ENCODE measurements around the gene ANKRD13C.

The ANKRD13C gene

DNA sequence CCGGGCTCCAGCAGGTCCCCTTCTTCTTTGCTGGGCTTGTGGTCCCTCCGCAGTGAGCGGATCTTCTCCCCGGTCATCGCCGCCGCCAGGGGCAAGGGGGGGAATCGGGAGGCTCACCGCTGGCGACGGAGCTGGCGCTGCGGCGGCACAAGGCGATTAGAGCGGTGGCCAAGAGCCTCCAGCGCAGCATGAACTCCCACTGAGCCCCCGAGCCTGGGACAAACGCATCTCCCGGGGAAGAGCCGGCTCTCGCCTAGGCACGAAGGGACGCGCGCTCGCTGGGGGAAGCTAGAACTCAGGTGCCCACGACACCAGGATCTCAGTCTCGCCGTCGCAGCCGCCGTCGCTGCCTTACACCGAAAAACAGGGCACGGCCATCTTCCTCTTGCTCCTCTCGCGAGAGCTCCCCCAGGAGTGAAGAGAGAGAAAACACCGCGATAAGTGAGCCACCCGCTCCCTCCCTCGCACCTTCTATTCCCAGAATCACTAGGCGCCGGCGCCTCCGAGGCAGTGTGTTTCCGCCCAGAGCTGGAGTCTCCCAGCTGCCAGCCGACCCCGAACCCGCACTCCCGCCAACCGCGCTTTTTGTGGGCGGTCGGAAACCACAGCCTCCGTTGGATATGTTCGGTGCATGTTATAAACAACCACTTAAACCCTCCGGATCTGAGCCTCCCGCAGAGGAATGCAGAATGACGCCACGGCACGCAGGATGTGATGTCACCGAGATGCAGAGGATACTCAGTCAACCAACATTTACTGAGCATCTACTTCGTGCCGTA lies at the start of gene ANKRD13C:
ANKRD13C (minus strand) TSS at position 391 of the 779 bp plus-strand sequence; CDS start at position 77, 314 bp downstream.
- no peaks in the 10 kb centered on the region for H3K9me3 ChIP-seq (ENCODE audit: insufficient read depth, low read length)
- peaks cover 4% of the 10 kb centered on the region for H4K20me1 ChIP-seq (ENCODE audit: insufficient read depth, low read length)
- peak within 1 kb of the TSS; percentile 95 for H2AFZ ChIP-seq (ENCODE audit: low read depth, low read length)
- peak within 1 kb of the TSS; percentile 71 for H3K27ac ChIP-seq (ENCODE audit: low read length)
- H3K4me1 ChIP-seq (ENCODE audit: low read length) = peaks cover 17% of the 10 kb centered on the region
- H3K9ac ChIP-seq (ENCODE audit: low read length) = peak within 1 kb of the TSS; percentile 91
- peak within 1 kb of the TSS; percentile 92 for H3K4me2 ChIP-seq (ENCODE audit: low read length)
- H3K27me3 ChIP-seq (ENCODE audit: low read depth, low read length) = no peaks in the 10 kb centered on the region
- H3K79me2 ChIP-seq (ENCODE audit: low read length) = peaks cover 54% of the 10 kb centered on the region
- TF ChIP-seq EZH2phosphoT487 (IDR thresholded peaks at IDR 0.05; ENCODE audit: low read depth) (no peak), CTCF (IDR thresholded peaks at IDR 0.05; ENCODE audit: low read depth, low read length) (no peak)
- H3K4me3 ChIP-seq (ENCODE audit: low read length) = peak within 1 kb of the TSS; percentile 97
- no peaks in the 10 kb centered on the region for H3K36me3 ChIP-seq (replicated peaks; ENCODE audit: low read depth, low read length)

DNA sequence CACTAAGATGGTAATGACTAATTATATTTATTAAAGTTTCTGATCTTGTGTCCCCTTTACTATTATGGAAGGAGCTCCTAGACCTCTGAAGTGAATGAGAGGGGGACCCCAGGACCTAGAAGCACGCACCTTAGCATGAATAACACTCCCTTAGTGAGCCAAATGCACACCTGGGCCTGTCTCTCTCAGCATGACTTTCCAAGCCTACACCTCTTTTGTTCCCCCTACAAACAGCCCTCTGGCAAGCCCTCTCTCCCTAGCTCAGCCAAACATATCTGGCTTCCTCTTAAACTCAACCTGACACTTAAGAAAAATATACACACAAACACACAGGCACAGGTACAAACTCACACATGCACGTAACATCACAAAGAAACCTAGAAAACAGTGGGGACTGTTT lies 49.2 kb upstream of the ANKRD13C start:
- H3K4me1 ChIP-seq (ENCODE audit: low read length) = peaks cover 12% of the 10 kb centered on the region
- H3K4me3 ChIP-seq (ENCODE audit: low read length) = no peak overlapping the region
- no peak overlapping the region for H3K27ac ChIP-seq (ENCODE audit: low read length)
- TF ChIP-seq EZH2phosphoT487 (IDR thresholded peaks at IDR 0.05; ENCODE audit: low read depth) (no peak), CTCF (IDR thresholded peaks at IDR 0.05; ENCODE audit: low read depth, low read length) (no peak)
- H3K9ac ChIP-seq (ENCODE audit: low read length) = no peak overlapping the region
- no peaks in the 10 kb centered on the region for H3K27me3 ChIP-seq (ENCODE audit: low read depth, low read length)
- no peaks in the 10 kb centered on the region for H3K36me3 ChIP-seq (replicated peaks; ENCODE audit: low read depth, low read length)
- no peak overlapping the region for H2AFZ ChIP-seq (ENCODE audit: low read depth, low read length)
- no peaks in the 10 kb centered on the region for H3K79me2 ChIP-seq (ENCODE audit: low read length)
- H4K20me1 ChIP-seq (ENCODE audit: insufficient read depth, low read length) = no peaks in the 10 kb centered on the region
- H3K9me3 ChIP-seq (ENCODE audit: insufficient read depth, low read length) = no peaks in the 10 kb centered on the region
- H3K4me2 ChIP-seq (ENCODE audit: low read length) = no peak overlapping the region

DNA sequence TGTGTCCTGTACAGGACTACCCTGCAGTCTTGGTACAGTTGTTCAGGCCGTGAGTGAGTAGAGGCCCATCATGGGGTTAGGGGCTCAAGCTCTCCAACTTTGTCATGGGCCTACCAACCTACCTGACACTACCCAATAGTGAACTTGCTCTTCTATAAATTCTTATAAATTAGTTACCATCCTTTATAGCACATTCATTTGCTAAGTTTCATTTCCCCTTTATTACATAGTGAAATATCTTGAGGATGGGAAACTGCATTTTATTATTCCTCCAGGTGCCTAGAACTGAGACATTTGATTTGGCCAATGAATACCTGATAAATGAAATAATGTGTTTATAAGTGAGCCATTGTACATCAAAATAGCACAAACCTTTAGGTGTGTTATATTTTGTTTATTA lies 47.5 kb upstream of the ANKRD13C start:
- H3K79me2 ChIP-seq (ENCODE audit: low read length) = no peaks in the 10 kb centered on the region
- H3K4me2 ChIP-seq (ENCODE audit: low read length) = no peak overlapping the region
- no peaks in the 10 kb centered on the region for H3K36me3 ChIP-seq (replicated peaks; ENCODE audit: low read depth, low read length)
- no peak overlapping the region for H2AFZ ChIP-seq (ENCODE audit: low read depth, low read length)
- TF ChIP-seq CTCF (IDR thresholded peaks at IDR 0.05; ENCODE audit: low read depth, low read length) (no peak), EZH2phosphoT487 (IDR thresholded peaks at IDR 0.05; ENCODE audit: low read depth) (no peak)
- H3K4me3 ChIP-seq (ENCODE audit: low read length) = no peak overlapping the region
- peaks cover 1% of the 10 kb centered on the region; the same call in 1 of the 2 replicates for H3K27me3 ChIP-seq (ENCODE audit: low read depth, low read length)
- H4K20me1 ChIP-seq (ENCODE audit: insufficient read depth, low read length) = no peaks in the 10 kb centered on the region
- H3K4me1 ChIP-seq (ENCODE audit: low read length) = peaks cover 12% of the 10 kb centered on the region
- H3K9ac ChIP-seq (ENCODE audit: low read length) = no peak overlapping the region
- H3K9me3 ChIP-seq (ENCODE audit: insufficient read depth, low read length) = no peaks in the 10 kb centered on the region
- no peak overlapping the region for H3K27ac ChIP-seq (ENCODE audit: low read length)

- Histone ChIP-seq H3K36me3 (replicated peaks; ENCODE audit: low read depth, low read length) (no peaks in the 10 kb centered on the region), H3K27me3 (ENCODE audit: low read depth, low read length) (peaks cover 7% of the 10 kb centered on the region; the same call in 1 of the 2 replicates), H3K4me3 (ENCODE audit: low read length) (no peak overlapping the region), H3K79me2 (ENCODE audit: low read length) (no peaks in the 10 kb centered on the region), H3K27ac (ENCODE audit: low read length) (no peak overlapping the region), H2AFZ (ENCODE audit: low read depth, low read length) (no peak overlapping the region), H3K4me1 (ENCODE audit: low read length) (peaks cover 12% of the 10 kb centered on the region), H4K20me1 (ENCODE audit: insufficient read depth, low read length) (no peaks in the 10 kb centered on the region), H3K4me2 (ENCODE audit: low read length) (no peak overlapping the region), H3K9me3 (ENCODE audit: insufficient read depth, low read length) (no peaks in the 10 kb centered on the region), H3K9ac (ENCODE audit: low read length) (no peak overlapping the region)
- TF ChIP-seq EZH2phosphoT487 (IDR thresholded peaks at IDR 0.05; ENCODE audit: low read depth) (no peak), CTCF (IDR thresholded peaks at IDR 0.05; ENCODE audit: low read depth, low read length) (no peak)
Observed at GRCh38 chr1:70400335-70400734, 45.8 kb upstream of the ANKRD13C start.
